HL-60 (cell line): ENCODE results near the gene MAP4K4.

Experiments
- DNase-seq, 2 experiments: peaks; one replicate each; pipeline ENCODE4 v3.0.0-alpha.2; 2010 to 2020; ENCODE audit warnings: low read depth in 1 of 2, low spot score in 1 of 2
- H3K27ac ChIP-seq: fragments of 250-450 bp; sonication (Bioruptor Pico); replicated peaks from 2 replicates; pipeline ENCODE4 v1.5.1; 2020; ENCODE audit warnings: mild to moderate bottlenecking, moderate library complexity
- H3K27me3 ChIP-seq: fragments of 250-450 bp; sonication (Bioruptor Pico); 2 replicates; pipeline ENCODE4 v1.5.1; 2021; ENCODE audit warnings: mild to moderate bottlenecking, moderate library complexity; ENCODE audit not compliant: insufficient read depth, poor library complexity, severe bottlenecking
- H3K4me3 ChIP-seq: replicated peaks from 2 replicates; pipeline ENCODE4 v1.5.1; 2011; ENCODE audit warnings: mild to moderate bottlenecking, control low read depth, low read length; ENCODE audit not compliant: insufficient read depth
- CTCF ChIP-seq: IDR thresholded peaks from one replicate; pipeline ENCODE4 v1.5.1; 2011; ENCODE audit warnings: low read length, control low read depth, inconsistent platforms; ENCODE audit not compliant: insufficient read depth
- GABPA ChIP-seq: IDR thresholded peaks from 2 replicates; pipeline ENCODE4 v1.6.1; 2012; ENCODE audit warnings: low read depth
- POLR2AphosphoS5 ChIP-seq: IDR thresholded peaks from 2 replicates; pipeline ENCODE4 v1.6.1; 2012; ENCODE audit warnings: low read depth
- REST ChIP-seq: IDR thresholded peaks from 2 replicates; pipeline ENCODE4 v1.6.1; 2012; ENCODE audit warnings: low read depth; ENCODE audit not compliant: insufficient replicate concordance
- SPI1 ChIP-seq: IDR thresholded peaks from 2 replicates; pipeline ENCODE4 v1.6.1; 2012; ENCODE audit warnings: low read depth, mild to moderate bottlenecking, borderline replicate concordance

The MAP4K4 gene

GRCh38 chr2:101775636-101776035, 78.1 kb downstream of the MAP4K4 start:
- TF ChIP-seq SPI1: no peak
- no peak for TF ChIP-seq REST
- no peak for TF ChIP-seq GABPA
- TF ChIP-seq CTCF: no peak
- TF ChIP-seq POLR2AphosphoS5: no peak
- Histone ChIP-seq H3K27ac (no peak overlapping the region), H3K27me3 (no peaks in the 10 kb centered on the region), H3K4me3 (no peak overlapping the region)
- no peak for DNase-seq

- Histone ChIP-seq H3K27ac (no peak overlapping the region), H3K27me3 (no peaks in the 10 kb centered on the region), H3K4me3 (no peak overlapping the region)
- no peak for DNase-seq
- TF ChIP-seq GABPA (no peak), POLR2AphosphoS5 (no peak), CTCF (no peak), SPI1 (no peak), REST (no peak)
These were observed 78.9 kb downstream of the MAP4K4 start for GRCh38 chr2:101776172-101777043.

GRCh38 chr2:101777337-101777736, 79.8 kb downstream of the MAP4K4 start:
- no peak for DNase-seq
- no peak for TF ChIP-seq REST
- no peak for TF ChIP-seq SPI1
- TF ChIP-seq CTCF: no peak
- no peak for TF ChIP-seq POLR2AphosphoS5
- TF ChIP-seq GABPA: no peak
- Histone ChIP-seq H3K27me3 (no peaks in the 10 kb centered on the region), H3K4me3 (no peak overlapping the region), H3K27ac (no peak overlapping the region)
